Stimulated activated CD8-positive, alpha-beta memory T cell treated with anti-CD3 and anti-CD28 coated beads, Interleukin-2, amount 100 ng/mL, for 1 hour (primary cell): ENCODE data around the gene COX19.
"Not testable (repeated sequence)": the region's sequence is repeated elsewhere in the genome, so short reads cannot be mapped to it uniquely, and the experiment has no call there.

Source experiments
- DNase-seq, 2 donors: peaks; one replicate each; pipeline ENCODE4 v3.0.0-alpha.2; 2020; ENCODE audit warnings: low read depth in 2 of 2

The COX19 gene

GRCh38 chr7:1011297-1012003 is 36.1 kb upstream of the COX19 start:
- DNase-seq: no peak

- no peak for DNase-seq
These were observed 34.9 kb upstream of the COX19 start for GRCh38 chr7:1010226-1010625.

GRCh38 chr7:1009747-1010146 is 34.4 kb upstream of the COX19 start:
- no peak for DNase-seq

- DNase-seq: no peak
These were observed 33.5 kb upstream of the COX19 start for GRCh38 chr7:1008733-1009363.

- DNase-seq: no peak
These were observed 32.6 kb upstream of the COX19 start for GRCh38 chr7:1007901-1008300.

GRCh38 chr7:1005303-1005702 is 30.0 kb upstream of the COX19 start:
- no peak for DNase-seq

GRCh38 chr7:1004018-1004852 is 28.9 kb upstream of the COX19 start:
- no peak for DNase-seq

- not testable (repeated sequence) for DNase-seq
These were observed 27.1 kb upstream of the COX19 start for GRCh38 chr7:1002445-1002844.

GRCh38 chr7:1002026-1002425 is 26.7 kb upstream of the COX19 start:
- not testable (repeated sequence) for DNase-seq

GRCh38 chr7:1001069-1001770 is 25.9 kb upstream of the COX19 start:
- not testable (repeated sequence) for DNase-seq

- no peak for DNase-seq
These were observed 24.9 kb upstream of the COX19 start for GRCh38 chr7:999941-1000935.

- DNase-seq: no peak
These were observed 24.0 kb upstream of the COX19 start for GRCh38 chr7:999149-999879.

GRCh38 chr7:997404-998395 is 22.4 kb upstream of the COX19 start:
- no peak for DNase-seq

GRCh38 chr7:996079-996872 is 20.9 kb upstream of the COX19 start:
- DNase-seq: no peak

GRCh38 chr7:995571-995970 is 20.2 kb upstream of the COX19 start:
- no peak for DNase-seq

- no peak for DNase-seq
These were observed 19.4 kb upstream of the COX19 start for GRCh38 chr7:994592-995308.
